HG03135 (cell line): ENCODE data around the gene BCCIP.

ENCODE experiments used
- ATAC-seq: cut with Tn5 transposase; IDR thresholded peaks from one replicate; pipeline ENCODE4 v1.9.1; 2021; ENCODE audit warnings: mild to moderate bottlenecking, moderate library complexity; ENCODE audit not compliant: unreplicated experiment

The BCCIP gene

GRCh38 chr10:125843603-125844329 is 20.4 kb downstream of the BCCIP start:
- ATAC-seq = no peak

GRCh38 chr10:125844751-125845221 is 21.4 kb downstream of the BCCIP start:
- no peak for ATAC-seq

GRCh38 chr10:125845617-125846016 is 22.3 kb downstream of the BCCIP start:
- ATAC-seq = no peak

GRCh38 chr10:125846894-125847293 is 23.5 kb downstream of the BCCIP start:
- no peak for ATAC-seq

- no peak for ATAC-seq
These were observed 25.0 kb downstream of the BCCIP start for GRCh38 chr10:125848371-125848770.

- no peak for ATAC-seq
These were observed 25.5 kb downstream of the BCCIP start for GRCh38 chr10:125848857-125849256.

GRCh38 chr10:125849448-125849847 is 26.1 kb downstream of the BCCIP start:
- ATAC-seq = no peak

GRCh38 chr10:125850766-125851731 is 27.7 kb downstream of the BCCIP start:
- ATAC-seq = no peak

GRCh38 chr10:125852487-125852886 is 29.1 kb downstream of the BCCIP start:
- no peak for ATAC-seq

GRCh38 chr10:125857185-125857760 is 33.9 kb downstream of the BCCIP start:
- ATAC-seq = no peak

- ATAC-seq = no peak
These were observed 35.9 kb downstream of the BCCIP start for GRCh38 chr10:125859128-125859817.

- ATAC-seq = no peak
These were observed 41.8 kb downstream of the BCCIP start for GRCh38 chr10:125865120-125865519.

- ATAC-seq = no peak
These were observed 43.2 kb downstream of the BCCIP start for GRCh38 chr10:125866421-125867029.

GRCh38 chr10:125868372-125868975 is 45.1 kb downstream of the BCCIP start:
- ATAC-seq = no peak

GRCh38 chr10:125871338-125871737 is 48.0 kb downstream of the BCCIP start:
- ATAC-seq = no peak

GRCh38 chr10:125878957-125879835 is 55.9 kb downstream of the BCCIP start:
- ATAC-seq = no peak

GRCh38 chr10:125880719-125881118 is 57.4 kb downstream of the BCCIP start:
- no peak for ATAC-seq

GRCh38 chr10:125881192-125881591 is 57.8 kb downstream of the BCCIP start, which contains the start of gene DHX32:
Gene DHX32 (minus strand): TSS chr10:125881292. CDS start chr10:125880824, 468 bp downstream.
- no peak for ATAC-seq

GRCh38 chr10:125882596-125882995 is 59.2 kb downstream of the BCCIP start:
- no peak for ATAC-seq
